H1 (cell line): Measurements from ENCODE around the gene CYTH1. TPM values are rescaled to one million over a fixed set of nuclear protein-coding genes. Genes with fewer than 3 reads are reported as not detected.

ENCODE experiments used
- CTCF ChIA-PET: fragments of 300-600 bp; sonication (Branson Sonifier 250); formaldehyde crosslinking; loops from one replicate; lab custom pipeline; 2021; ENCODE audit not compliant: partially characterized antibody; lab: Charles Lee
- POLR2A ChIA-PET: fragments of 300-600 bp; sonication (Branson Sonifier 250); formaldehyde crosslinking; loops from one replicate; lab custom pipeline; 2021; ENCODE audit warnings: inconsistent platforms; ENCODE audit not compliant: partially characterized antibody; lab: Charles Lee
- DNase-seq, 2 experiments: peaks; one replicate each; pipeline versions ENCODE4 v3.0.0 to v3.0.0-alpha.2; 2010 to 2022; ENCODE audit warnings: low spot score in 2 of 2, low read depth in 1 of 2, mixed read lengths in 1 of 2
- FAIRE-seq: peaks from 2 replicates; lab custom pipeline; 2011; peaks lifted over from hg19 to GRCh38; lab: Jason Lieb, UNC
- H2AFZ ChIP-seq: 2 replicates; pipeline ENCODE4 v1.8.1; 2012; ENCODE audit warnings: low read length, inconsistent platforms
- H2AK5ac ChIP-seq: 2 replicates; pipeline ENCODE4 v1.6.1; 2013; ENCODE audit warnings: low read depth, low read length
- H2BK120ac ChIP-seq: replicated peaks from 2 replicates; pipeline ENCODE3; 2013; ENCODE audit warnings: low read depth, low read length, inconsistent platforms
- H2BK12ac ChIP-seq: 2 replicates; pipeline ENCODE4 v1.6.1; 2013; ENCODE audit warnings: low read depth, low read length
- H2BK15ac ChIP-seq: 2 replicates; pipeline ENCODE4 v1.6.1; 2013; ENCODE audit warnings: low read length
- H2BK20ac ChIP-seq: 2 replicates; pipeline ENCODE4 v1.6.1; 2013; ENCODE audit warnings: low read length
- H2BK5ac ChIP-seq: 2 replicates; pipeline ENCODE4 v1.6.1; 2013; ENCODE audit warnings: low read depth, low read length
- H3K14ac ChIP-seq: 2 replicates; pipeline ENCODE4 v1.6.1; 2013; ENCODE audit warnings: inconsistent platforms; ENCODE audit not compliant: insufficient read length
- H3K18ac ChIP-seq: 2 replicates; pipeline ENCODE4 v1.6.1; 2013; ENCODE audit warnings: low read length; ENCODE audit errors: extremely low read depth
- H3K23ac ChIP-seq: 2 replicates; pipeline ENCODE4 v1.6.1; 2013; ENCODE audit warnings: inconsistent platforms; ENCODE audit not compliant: insufficient read length
- H3K23me2 ChIP-seq: 2 replicates; pipeline ENCODE4 v1.6.1; 2013; ENCODE audit warnings: low read depth, low read length
- H3K27ac ChIP-seq: 2 replicates; pipeline ENCODE4 v1.6.1; 2011; ENCODE audit warnings: low read depth, low read length, inconsistent platforms
- H3K27me3 ChIP-seq, 4 experiments: replicated peaks in 1 of 4; 1 replicate in 1 of 4; 2 replicates in 3 of 4; pipeline versions ENCODE4 v1.6.1 to v1.8.1; 2011 to 2013; ENCODE audit warnings: low read length in 3 of 4, mild to moderate bottlenecking in 3 of 4, inconsistent platforms in 2 of 4, mixed read lengths in 2 of 4, moderate library complexity in 1 of 4; ENCODE audit not compliant: control insufficient read depth in 3 of 4, insufficient read depth in 3 of 4; ENCODE audit errors: extremely low read depth in 1 of 4
- H3K36me3 ChIP-seq, 4 experiments: 2 replicates each; pipeline versions ENCODE4 v1.6.1 to v1.8.1; 2011 to 2013; ENCODE audit warnings: mild to moderate bottlenecking in 4 of 4, low read length in 3 of 4, moderate library complexity in 2 of 4, control low read depth in 1 of 4, inconsistent platforms in 1 of 4; ENCODE audit not compliant: insufficient read depth in 4 of 4, control insufficient read depth in 2 of 4
- H3K4ac ChIP-seq: replicated peaks from 2 replicates; pipeline ENCODE3; 2013; ENCODE audit warnings: low read length, low read depth, mixed read lengths, inconsistent platforms; ENCODE audit not compliant: insufficient read length
- H3K4me1 ChIP-seq, 4 experiments: replicated peaks in 1 of 4; 1 replicate in 1 of 4; 2 replicates in 3 of 4; pipeline versions ENCODE4 v1.6.1 to v1.8.1; 2011 to 2013; ENCODE audit warnings: low read length in 3 of 4, inconsistent platforms in 2 of 4, mixed read lengths in 1 of 4; ENCODE audit not compliant: insufficient read depth in 4 of 4, control insufficient read depth in 3 of 4
- H3K4me2 ChIP-seq, 2 experiments: 2 replicates each; pipeline versions ENCODE4 v1.6.1 to v1.8.1; 2011 to 2013; ENCODE audit warnings: low read depth in 2 of 2, low read length in 2 of 2, control low read depth in 1 of 2, inconsistent platforms in 1 of 2, mild to moderate bottlenecking in 1 of 2; ENCODE audit not compliant: insufficient read depth in 1 of 2
- H3K4me3 ChIP-seq, 4 experiments: fragments of 200-600, 300-600 bp in 1 of 4; sonication (generic), shearing (Covaris generic), sonication (Bioruptor Twin) in 1 of 4; 2 replicates each; pipeline versions ENCODE4 v1.5.1 to v1.8.1; 2011 to 2016; ENCODE audit warnings: low read length in 4 of 4, low read depth in 3 of 4, control low read depth in 2 of 4, inconsistent platforms in 2 of 4, mild to moderate bottlenecking in 2 of 4, mixed read lengths in 1 of 4, moderate library complexity in 1 of 4; ENCODE audit not compliant: insufficient read depth in 2 of 4; ENCODE audit errors: extremely low read depth in 1 of 4
- H3K56ac ChIP-seq: replicated peaks from 2 replicates; pipeline ENCODE3; 2013; ENCODE audit warnings: low read depth, mild to moderate bottlenecking, mixed read lengths, low read length, inconsistent platforms; ENCODE audit not compliant: insufficient read length
- H3K79me1 ChIP-seq: 2 replicates; pipeline ENCODE4 v1.6.1; 2013; ENCODE audit warnings: low read depth, low read length, control low read depth
- H3K79me2 ChIP-seq, 2 experiments: 2 replicates each; pipeline versions ENCODE4 v1.6.1 to v1.8.1; 2012 to 2013; ENCODE audit warnings: low read length in 2 of 2, mild to moderate bottlenecking in 2 of 2, inconsistent platforms in 1 of 2; ENCODE audit not compliant: insufficient read depth in 2 of 2, control insufficient read depth in 1 of 2
- H3K9ac ChIP-seq, 4 experiments: replicated peaks in 1 of 4; 1 replicate in 1 of 4; 2 replicates in 3 of 4; pipeline versions ENCODE4 v1.6.1 to v1.8.1; 2011 to 2013; ENCODE audit warnings: low read depth in 3 of 4, low read length in 3 of 4, control low read depth in 2 of 4, mild to moderate bottlenecking in 2 of 4, moderate library complexity in 2 of 4, inconsistent platforms in 1 of 4; ENCODE audit errors: extremely low read depth in 1 of 4
- H3K9me3 ChIP-seq, 2 experiments: 2 replicates each; pipeline versions ENCODE4 v1.6.1 to v1.8.1; 2012 to 2013; ENCODE audit warnings: mild to moderate bottlenecking in 2 of 2, moderate library complexity in 2 of 2, control low read depth in 1 of 2, inconsistent platforms in 1 of 2, low read depth in 1 of 2, low read length in 1 of 2, mixed read lengths in 1 of 2; ENCODE audit not compliant: insufficient read depth in 2 of 2
- H4K20me1 ChIP-seq, 2 experiments: replicated peaks in 1 of 2; 2 replicates each; pipeline versions ENCODE3 to v1.8.1; 2011 to 2013; ENCODE audit warnings: inconsistent platforms in 2 of 2, low read length in 2 of 2, mild to moderate bottlenecking in 1 of 2; ENCODE audit not compliant: insufficient read depth in 2 of 2, control insufficient read depth in 1 of 2
- H4K5ac ChIP-seq: 2 replicates; pipeline ENCODE4 v1.6.1; 2013; ENCODE audit warnings: low read length, low read depth, mixed read lengths, inconsistent platforms; ENCODE audit not compliant: insufficient read length
- H4K8ac ChIP-seq: 2 replicates; pipeline ENCODE4 v1.8.0; 2013; ENCODE audit warnings: mild to moderate bottlenecking, moderate library complexity, low read length, inconsistent platforms; ENCODE audit not compliant: insufficient read depth; ENCODE audit errors: extremely low read depth
- H4K91ac ChIP-seq: replicated peaks from 2 replicates; pipeline ENCODE3; 2013; ENCODE audit warnings: low read length, mixed read lengths, inconsistent platforms; ENCODE audit not compliant: insufficient read length
- ASH2L ChIP-seq: fragments of 200-600, 300-600 bp; sonication (generic); IDR thresholded peaks from one replicate; pipeline ENCODE4 v1.7.1; 2017; ENCODE audit warnings: low read length
- ATF3 ChIP-seq: IDR thresholded peaks from 2 replicates; pipeline ENCODE4 v1.6.1; 2011; ENCODE audit warnings: low read depth, mild to moderate bottlenecking, low read length; ENCODE audit not compliant: insufficient read depth
- CEBPB ChIP-seq: IDR thresholded peaks from 2 replicates; pipeline ENCODE4 v1.6.1; 2012; ENCODE audit warnings: low read depth, low read length
- CHD1 ChIP-seq: IDR thresholded peaks from 2 replicates; pipeline ENCODE4 v1.6.1; 2012; ENCODE audit warnings: low read depth, low read length, improper control_type of control experiment
- JUND ChIP-seq: IDR thresholded peaks from 2 replicates; pipeline ENCODE4 v1.6.1; 2011; ENCODE audit warnings: mild to moderate bottlenecking, improper control_type of control experiment, low read length
- PHF8 ChIP-seq: fragments of 200-600 bp; sonication (generic); conservative IDR thresholded peaks from 2 replicates; pipeline ENCODE4 v1.7.1; 2012; ENCODE audit warnings: low read depth, mild to moderate bottlenecking, inconsistent platforms, low read length, moderate library complexity
- RFX5 ChIP-seq: IDR thresholded peaks from 2 replicates; pipeline ENCODE4 v1.6.1; 2011; ENCODE audit warnings: low read depth, low read length, improper control_type of control experiment, borderline replicate concordance
- SUZ12 ChIP-seq: fragments of 200-600 bp; sonication (generic); IDR thresholded peaks from 2 replicates; pipeline ENCODE4 v1.6.1; 2012; ENCODE audit warnings: mild to moderate bottlenecking, inconsistent platforms, low read length, moderate library complexity, mixed read lengths
- TAF1 ChIP-seq: IDR thresholded peaks from 2 replicates; pipeline ENCODE4 v1.6.1; 2011; ENCODE audit warnings: mild to moderate bottlenecking, low read depth, low read length
- TBP ChIP-seq: IDR thresholded peaks from 2 replicates; pipeline ENCODE4 v1.6.1; 2011; ENCODE audit warnings: low read depth, low read length, improper control_type of control experiment
- WGBS, 2 experiments: shearing (Covaris generic) in 1 of 2; methylation state at CpG; one replicate each; pipeline versions ENCODE4 v1.1.6 to v1.1.7; 2013 to 2015; ENCODE audit warnings: low lambda C conversion rate in 2 of 2, mixed read lengths in 2 of 2, inconsistent platforms in 1 of 2, low coverage in 1 of 2, missing lambda C conversion rate in 1 of 2; ENCODE audit not compliant: insufficient replicate concordance in 2 of 2, insufficient coverage in 1 of 2, insufficient read length in 1 of 2; ENCODE audit errors: extremely low coverage in 1 of 2, missing lambda C conversion rate in 1 of 2; 5-methylcytosine and 5-hydroxymethylcytosine counted together
- polyA plus RNA-seq, 7 experiments: library from polyadenylated mRNA; depleted of rRNA in 3 of 7; stranded (reverse) in 5 of 7; unstranded in 2 of 7; fragments of >200 nt in 5 of 7; fragments of 200-250 nt in 2 of 7; gene quantifications; 1 replicate in 5 of 7; 2 replicates in 1 of 7; 4 replicates in 1 of 7; pipeline versions ENCODE4 v1.2.1 to v1.2.3, GENCODE V29; 2011 to 2013; ENCODE audit warnings: missing spikeins in 2 of 7, mixed read lengths in 2 of 7
- total RNA-seq: library from RNA; stranded (reverse); fragmentation: NEBNext Ultra II Directional; extraction: Animal tissue kit (Norgen Biotek cat#: 25700); gene quantifications from 2 replicates; pipeline ENCODE4 v1.2.1, GENCODE V29; 2021
- TF ChIP-seq, protein P1 (sequence below), 3 experiments: IDR thresholded peaks; 1 replicate in 2 of 3; 2 replicates in 1 of 3; pipeline versions ENCODE4 v1.5.1 to v1.6.1; 2011; ENCODE audit warnings: low read length in 3 of 3, mild to moderate bottlenecking in 3 of 3, inconsistent platforms in 2 of 3, low read depth in 1 of 3, moderate library complexity in 1 of 3; ENCODE audit not compliant: insufficient read depth in 1 of 3; ENCODE audit errors: control extremely low read depth in 1 of 3

The CYTH1 gene
- total and polyA plus RNA-seq, 2 of the 8 experiments (the other 6 are each of a cell fraction or from before 2014, with no cell fraction given): 12.8 to 14.8 TPM

GRCh38 chr17:78789149-78789662, 7.1 kb upstream of the CYTH1 start:
- no peak for FAIRE-seq
- no peak overlapping the region for H3K4me3 ChIP-seq
- TF ChIP-seq PHF8 (no peak), ASH2L (no peak), RFX5 (no peak), TAF1 (no peak), ATF3 (no peak), SUZ12 (no peak), CHD1 (no peak), TBP (no peak), CEBPB (no peak), JUND (no peak)
- TF ChIP-seq, protein P1, sequence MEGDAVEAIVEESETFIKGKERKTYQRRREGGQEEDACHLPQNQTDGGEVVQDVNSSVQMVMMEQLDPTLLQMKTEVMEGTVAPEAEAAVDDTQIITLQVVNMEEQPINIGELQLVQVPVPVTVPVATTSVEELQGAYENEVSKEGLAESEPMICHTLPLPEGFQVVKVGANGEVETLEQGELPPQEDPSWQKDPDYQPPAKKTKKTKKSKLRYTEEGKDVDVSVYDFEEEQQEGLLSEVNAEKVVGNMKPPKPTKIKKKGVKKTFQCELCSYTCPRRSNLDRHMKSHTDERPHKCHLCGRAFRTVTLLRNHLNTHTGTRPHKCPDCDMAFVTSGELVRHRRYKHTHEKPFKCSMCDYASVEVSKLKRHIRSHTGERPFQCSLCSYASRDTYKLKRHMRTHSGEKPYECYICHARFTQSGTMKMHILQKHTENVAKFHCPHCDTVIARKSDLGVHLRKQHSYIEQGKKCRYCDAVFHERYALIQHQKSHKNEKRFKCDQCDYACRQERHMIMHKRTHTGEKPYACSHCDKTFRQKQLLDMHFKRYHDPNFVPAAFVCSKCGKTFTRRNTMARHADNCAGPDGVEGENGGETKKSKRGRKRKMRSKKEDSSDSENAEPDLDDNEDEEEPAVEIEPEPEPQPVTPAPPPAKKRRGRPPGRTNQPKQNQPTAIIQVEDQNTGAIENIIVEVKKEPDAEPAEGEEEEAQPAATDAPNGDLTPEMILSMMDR (IDR thresholded peaks at IDR 0.05; ENCODE audit: control extremely low read depth in 1 of 3, insufficient read depth in 1 of 3, low read depth in 1 of 3, low read length in 3 of 3): no peak

More at GRCh38 chr17:78789149-78789662, 7.1 kb upstream of the CYTH1 start:
- Histone ChIP-seq H2BK20ac (no peak overlapping the region), H2BK5ac (no peak overlapping the region), H4K20me1 (no peaks in the 10 kb centered on the region), H3K23me2 (peaks cover 2% of the 10 kb centered on the region; the same call in 1 of the 2 replicates), H3K14ac (no peak overlapping the region), H2BK15ac (no peak overlapping the region), H3K18ac (no peak overlapping the region), H3K79me1 (no peaks in the 10 kb centered on the region), H3K56ac (no peak overlapping the region), H3K27ac (no peak overlapping the region), H4K91ac (no peak overlapping the region), H4K8ac (no peak overlapping the region), H3K23ac (no peak overlapping the region), H2AK5ac (no peak overlapping the region), H3K27me3 (no peaks in the 10 kb centered on the region; a peak in 1 of 7 replicates), H3K9me3 (no peaks in the 10 kb centered on the region), H2BK12ac (no peak overlapping the region), H3K9ac (no peak overlapping the region), H3K4me2 (no peak overlapping the region), H2BK120ac (no peak overlapping the region), H3K4ac (no peak overlapping the region), H3K4me1 (no peaks in the 10 kb centered on the region), H3K36me3 (peaks cover 0 to 16% (median 0%) of the 10 kb centered on the region in 4 experiments; a peak in 3 of 8 replicates), H3K79me2 (no peaks in the 10 kb centered on the region), H2AFZ (no peak overlapping the region), H4K5ac (no peak overlapping the region)
- no peak for DNase-seq
- ChIA-PET POLR2A (interaction anchor here (0.7 to 1.4 kb wide), 2 partner anchors 8 to 11 kb away, joined by 3 read pairs; no protein-coding TSS in a partner anchor), CTCF (interaction anchor here (0.6 to 1.5 kb wide), 3 partner anchors 39 to 76 kb away, joined by 3 to 4 read pairs (median 3); no protein-coding TSS in a partner anchor)
- 93% methylated on average over 5 of the region's 5 CpGs; no CpG with 5 or more reads in 1 of the 2 experiments for WGBS, 2 experiments
